Endothelial cell (in vitro differentiated cells): ENCODE measurements around the gene PPARA. TPM values are rescaled to one million over a fixed set of nuclear protein-coding genes. Genes with fewer than 3 reads are reported as not detected.
"Not testable (repeated sequence)": the region's sequence is repeated elsewhere in the genome, so short reads cannot be mapped to it uniquely, and the experiment has no call there.

Experiments
- DNase-seq: peaks from one replicate; pipeline ENCODE4 v3.0.0; 2021; ENCODE audit warnings: low spot score
- H3K27ac Mint-ChIP-seq: one replicate; pipeline ENCODE4 v1.8.0; 2021; ENCODE audit warnings: mixed read lengths, inconsistent platforms; ENCODE audit not compliant: unreplicated experiment
- H3K27me3 Mint-ChIP-seq: one replicate; pipeline ENCODE4 v1.8.0; 2021; ENCODE audit warnings: mild to moderate bottlenecking, moderate library complexity, mixed read lengths, inconsistent platforms; ENCODE audit not compliant: unreplicated experiment
- H3K36me3 Mint-ChIP-seq: one replicate; pipeline ENCODE4 v1.8.0; 2021; ENCODE audit warnings: mild to moderate bottlenecking, low read depth, mixed read lengths, inconsistent platforms; ENCODE audit not compliant: unreplicated experiment
- H3K4me1 Mint-ChIP-seq: one replicate; pipeline ENCODE4 v1.8.0; 2021; ENCODE audit warnings: mild to moderate bottlenecking, mixed read lengths, inconsistent platforms; ENCODE audit not compliant: unreplicated experiment
- H3K4me3 Mint-ChIP-seq: one replicate; pipeline ENCODE4 v1.8.0; 2021; ENCODE audit warnings: mild to moderate bottlenecking, mixed read lengths, inconsistent platforms; ENCODE audit not compliant: unreplicated experiment
- H3K9me3 Mint-ChIP-seq: one replicate; pipeline ENCODE4 v1.8.0; 2021; ENCODE audit warnings: mixed read lengths, inconsistent platforms; ENCODE audit not compliant: unreplicated experiment
- total RNA-seq: library from RNA; stranded (reverse); fragmentation: NEBNext Ultra II Directional; extraction: Animal tissue kit (Norgen Biotek cat#: 25700); gene quantifications from one replicate; pipeline ENCODE4 v1.2.1, GENCODE V29; 2021; ENCODE audit not compliant: unreplicated experiment
- TF ChIP-seq, protein P1 (sequence below): fragments of 200-600 bp; sonication (generic); IDR thresholded peaks from one replicate; pipeline ENCODE4 v1.5.0; 2021; ENCODE audit warnings: antibody characterized with exemption; ENCODE audit not compliant: unreplicated experiment

The PPARA gene
- total RNA-seq, 1 donor from 2014 or later, result 12.6 TPM

DNA sequence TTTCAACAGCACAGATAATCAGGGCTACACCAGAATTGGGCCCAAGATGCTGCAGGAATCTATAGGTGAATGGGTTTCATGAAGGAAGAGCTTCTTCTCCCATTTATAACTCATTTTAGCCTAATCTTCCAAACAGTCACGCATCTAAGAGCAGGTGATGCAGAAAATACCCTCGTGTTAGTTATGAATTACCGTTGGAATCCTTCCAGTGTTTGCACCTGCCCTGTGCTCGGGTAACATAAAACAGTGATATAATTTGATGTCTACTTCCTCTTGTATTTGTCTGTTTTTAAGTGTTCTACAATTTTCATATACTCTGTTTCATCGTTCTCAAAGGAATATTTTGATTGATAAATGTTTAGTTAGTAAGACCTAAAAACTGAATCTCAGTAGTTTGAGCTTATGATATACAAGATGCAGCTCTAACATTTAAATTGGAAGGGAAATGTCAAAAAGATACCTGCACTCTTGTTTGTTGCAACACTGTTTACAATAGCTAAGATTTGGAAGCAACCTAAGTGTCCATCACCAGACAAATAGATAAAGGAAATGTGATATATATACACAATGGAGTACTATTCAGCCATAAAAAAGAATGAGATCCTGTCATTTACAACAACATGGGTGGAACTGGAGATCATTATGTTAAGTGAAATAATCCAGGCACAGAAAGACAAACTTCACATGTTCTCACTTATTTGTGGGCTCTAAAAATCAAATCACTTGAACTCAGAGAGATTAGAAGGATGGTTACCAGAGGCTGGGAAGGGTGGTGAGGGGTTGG is 42.1 kb downstream of the PPARA start:
- peaks cover 5% of the 10 kb centered on the region for H3K27me3 Mint-ChIP-seq

DNA sequence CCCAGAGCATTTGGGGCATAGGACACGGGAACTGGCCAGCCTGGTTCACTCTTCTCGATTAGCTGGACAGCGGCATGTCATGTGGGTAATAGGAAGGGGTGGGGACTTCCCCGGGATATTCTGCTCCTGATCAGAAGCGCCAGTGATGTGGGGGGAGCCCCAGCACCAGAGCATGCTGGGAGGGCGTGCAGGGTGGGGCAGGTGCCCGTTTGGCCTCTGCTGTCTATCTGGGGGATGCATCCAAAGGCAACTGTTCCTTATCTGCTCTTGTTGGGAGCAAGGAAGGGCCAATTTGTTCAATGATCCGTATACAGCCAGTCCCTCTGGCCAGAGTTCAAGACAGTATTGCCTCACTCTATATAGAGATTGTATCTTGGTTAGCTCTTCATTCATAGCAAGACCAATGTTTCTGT is 43.6 kb downstream of the PPARA start:
- TF ChIP-seq, protein P1, sequence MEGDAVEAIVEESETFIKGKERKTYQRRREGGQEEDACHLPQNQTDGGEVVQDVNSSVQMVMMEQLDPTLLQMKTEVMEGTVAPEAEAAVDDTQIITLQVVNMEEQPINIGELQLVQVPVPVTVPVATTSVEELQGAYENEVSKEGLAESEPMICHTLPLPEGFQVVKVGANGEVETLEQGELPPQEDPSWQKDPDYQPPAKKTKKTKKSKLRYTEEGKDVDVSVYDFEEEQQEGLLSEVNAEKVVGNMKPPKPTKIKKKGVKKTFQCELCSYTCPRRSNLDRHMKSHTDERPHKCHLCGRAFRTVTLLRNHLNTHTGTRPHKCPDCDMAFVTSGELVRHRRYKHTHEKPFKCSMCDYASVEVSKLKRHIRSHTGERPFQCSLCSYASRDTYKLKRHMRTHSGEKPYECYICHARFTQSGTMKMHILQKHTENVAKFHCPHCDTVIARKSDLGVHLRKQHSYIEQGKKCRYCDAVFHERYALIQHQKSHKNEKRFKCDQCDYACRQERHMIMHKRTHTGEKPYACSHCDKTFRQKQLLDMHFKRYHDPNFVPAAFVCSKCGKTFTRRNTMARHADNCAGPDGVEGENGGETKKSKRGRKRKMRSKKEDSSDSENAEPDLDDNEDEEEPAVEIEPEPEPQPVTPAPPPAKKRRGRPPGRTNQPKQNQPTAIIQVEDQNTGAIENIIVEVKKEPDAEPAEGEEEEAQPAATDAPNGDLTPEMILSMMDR, result no peak
- Mint-ChIP-seq H3K4me1 (peaks cover 25% of the 10 kb centered on the region), H3K4me3 (no peak overlapping the region)

More for the DNA sequence above, 42.1 kb downstream of the PPARA start:
- TF ChIP-seq, protein P1, result no peak
- no peaks in the 10 kb centered on the region for H3K9me3 Mint-ChIP-seq
- no peak overlapping the region for H3K4me3 Mint-ChIP-seq
- DNase-seq, result no peak
- no peak overlapping the region for H3K27ac Mint-ChIP-seq
- H3K36me3 Mint-ChIP-seq, result no peaks in the 10 kb centered on the region
- peaks cover 25% of the 10 kb centered on the region for H3K4me1 Mint-ChIP-seq

DNA sequence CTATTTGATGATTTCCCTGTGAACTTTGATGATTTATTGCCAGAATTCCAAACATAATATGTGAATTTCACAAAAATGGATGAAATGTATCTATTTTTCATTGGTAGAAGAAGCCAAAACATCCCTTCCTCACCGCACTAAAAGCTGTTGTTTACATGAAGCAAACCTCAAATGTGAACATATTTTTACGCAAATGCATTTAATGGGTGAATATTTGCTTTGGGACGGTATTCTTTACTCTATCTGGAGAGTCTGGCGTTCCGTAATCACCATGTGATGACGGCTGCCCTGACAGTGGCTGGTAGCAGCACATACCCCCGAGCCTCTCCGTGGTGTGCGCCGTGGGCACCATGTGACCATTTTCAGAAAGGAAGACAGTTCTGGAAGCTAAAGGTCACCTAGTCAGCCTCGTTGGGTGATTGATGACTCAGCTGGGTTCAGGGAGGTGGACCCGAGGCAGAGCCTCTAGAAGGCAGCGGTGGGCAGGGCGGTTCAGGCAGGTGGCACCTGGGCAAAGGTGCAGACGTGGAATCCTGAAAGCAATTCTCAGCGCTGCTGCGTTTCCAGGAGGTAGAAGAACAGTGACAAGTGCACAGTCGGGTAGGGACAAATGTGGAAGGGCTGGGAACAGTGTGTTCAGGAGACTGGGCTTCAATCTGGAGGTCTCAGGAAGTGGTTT is 45.3 kb downstream of the PPARA start:
- TF ChIP-seq, protein P1, result no peak
- no peak overlapping the region for H3K4me3 Mint-ChIP-seq
- H3K9me3 Mint-ChIP-seq, result no peaks in the 10 kb centered on the region
- H3K36me3 Mint-ChIP-seq, result no peaks in the 10 kb centered on the region
- DNase-seq, result no peak
- no peaks in the 10 kb centered on the region for H3K27me3 Mint-ChIP-seq
- H3K4me1 Mint-ChIP-seq, result peaks cover 20% of the 10 kb centered on the region
- H3K27ac Mint-ChIP-seq, result no peak overlapping the region

More for the DNA sequence above, 43.6 kb downstream of the PPARA start:
- Mint-ChIP-seq H3K9me3 (no peaks in the 10 kb centered on the region), H3K36me3 (no peaks in the 10 kb centered on the region), H3K27me3 (peaks cover under 1% of the 10 kb centered on the region), H3K27ac (no peak overlapping the region)
- no peak for DNase-seq

DNA sequence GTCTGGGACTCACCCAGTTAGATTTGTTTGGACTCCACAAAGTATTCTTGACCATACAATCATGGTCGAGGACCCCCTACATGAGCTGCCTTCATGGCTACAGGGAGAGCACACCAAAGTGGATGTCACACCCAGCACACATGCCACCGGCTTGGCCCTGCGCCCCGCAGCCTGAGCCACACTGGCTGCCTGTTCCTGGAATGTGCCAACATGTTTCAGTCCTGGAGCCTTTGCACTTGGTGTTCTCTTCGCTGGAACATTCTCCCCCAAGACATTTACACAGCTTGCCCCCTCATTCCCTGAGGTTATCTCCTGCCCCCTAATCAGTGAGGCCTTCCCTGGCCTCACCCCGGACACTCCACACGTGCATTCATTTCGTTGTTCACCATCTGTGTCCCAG is 46.0 kb downstream of the PPARA start:
- no peak for DNase-seq
- Mint-ChIP-seq H3K9me3 (no peaks in the 10 kb centered on the region), H3K4me1 (peaks cover 15% of the 10 kb centered on the region), H3K36me3 (no peaks in the 10 kb centered on the region), H3K27me3 (no peaks in the 10 kb centered on the region), H3K27ac (no peak overlapping the region), H3K4me3 (no peak overlapping the region)
- TF ChIP-seq, protein P1, result no peak

DNA sequence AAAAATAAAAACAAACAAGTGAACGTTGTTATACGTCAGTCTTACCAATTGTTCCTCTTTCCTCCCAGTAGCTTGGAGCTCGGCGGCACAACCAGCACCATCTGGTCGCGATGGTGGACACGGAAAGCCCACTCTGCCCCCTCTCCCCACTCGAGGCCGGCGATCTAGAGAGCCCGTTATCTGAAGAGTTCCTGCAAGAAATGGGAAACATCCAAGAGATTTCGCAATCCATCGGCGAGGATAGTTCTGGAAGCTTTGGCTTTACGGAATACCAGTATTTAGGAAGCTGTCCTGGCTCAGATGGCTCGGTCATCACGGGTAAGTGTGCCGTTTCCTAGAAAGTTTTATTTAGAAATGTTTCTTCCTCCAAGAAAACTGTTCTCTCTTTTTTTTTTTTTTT is 47.9 kb downstream of the PPARA start:
- no peak overlapping the region for H3K4me3 Mint-ChIP-seq
- peaks cover 4% of the 10 kb centered on the region for H3K36me3 Mint-ChIP-seq
- H3K4me1 Mint-ChIP-seq, result peaks cover 15% of the 10 kb centered on the region
- DNase-seq, result no peak
- H3K27me3 Mint-ChIP-seq, result no peaks in the 10 kb centered on the region
- H3K9me3 Mint-ChIP-seq, result no peaks in the 10 kb centered on the region
- TF ChIP-seq, protein P1, result no peak
- H3K27ac Mint-ChIP-seq, result no peak overlapping the region

GRCh38 chr22:46198806-46199205 is 48.5 kb downstream of the PPARA start:
- H3K36me3 Mint-ChIP-seq, H3K9me3 Mint-ChIP-seq, DNase-seq, H3K27ac Mint-ChIP-seq, H3K4me3 Mint-ChIP-seq, H3K27me3 Mint-ChIP-seq: not testable (repeated sequence)
- H3K4me1 Mint-ChIP-seq, result peaks cover 15% of the 10 kb centered on the region
